RWPE2 (cell line): ENCODE measurements around the gene C5.

Experiments
- ATAC-seq: fragments of 200-7000 bp; cut with Tn5 transposase; 3 replicates; pipeline ENCODE4 v1.9.1; 2021; ENCODE audit warnings: low read depth
- DNase-seq: peaks from one replicate; pipeline ENCODE4 v3.0.0-alpha.2; 2020; ENCODE audit warnings: low spot score
- H3K27ac ChIP-seq: fragments of 450-650 bp; 2 replicates; pipeline ENCODE4 v1.5.1; 2017; ENCODE audit warnings: mild to moderate bottlenecking; ENCODE audit not compliant: poor library complexity, severe bottlenecking
- H3K27me3 ChIP-seq: fragments of 250-450 bp; sonication (Bioruptor Pico); 2 replicates; pipeline ENCODE4 v1.5.1; 2021; ENCODE audit warnings: mild to moderate bottlenecking, moderate library complexity; ENCODE audit not compliant: insufficient read depth, poor library complexity, severe bottlenecking
- H3K36me3 ChIP-seq: fragments of 250-450 bp; sonication (Bioruptor Pico); 2 replicates; pipeline ENCODE4 v1.5.1; 2020; ENCODE audit warnings: low read depth, mild to moderate bottlenecking, moderate library complexity
- H3K4me1 ChIP-seq: fragments of 250-450 bp; sonication (Bioruptor Pico); 2 replicates; pipeline ENCODE4 v1.5.1; 2021; ENCODE audit warnings: mild to moderate bottlenecking, moderate library complexity; ENCODE audit not compliant: insufficient read depth, poor library complexity, severe bottlenecking
- H3K4me3 ChIP-seq: fragments of 250-450 bp; sonication (Bioruptor Pico); 2 replicates; pipeline ENCODE4 v1.5.1; 2021; ENCODE audit warnings: mild to moderate bottlenecking, moderate library complexity; ENCODE audit not compliant: severe bottlenecking
- H3K9me3 ChIP-seq: fragments of 250-450 bp; sonication (Bioruptor Pico); 2 replicates; pipeline ENCODE4 v1.5.1; 2021; ENCODE audit warnings: mild to moderate bottlenecking, moderate library complexity; ENCODE audit not compliant: severe bottlenecking
- CTCF ChIP-seq: fragments of 450-650 bp; IDR thresholded peaks from one replicate; pipeline ENCODE4 v1.5.1; 2017; ENCODE audit warnings: mild to moderate bottlenecking, moderate library complexity; ENCODE audit not compliant: poor library complexity, severe bottlenecking

C5 gene

GRCh38 chr9:120925535-120926396 lies 124.3 kb downstream of the C5 start:
- peaks cover 5% of the 10 kb centered on the region for H3K4me1 ChIP-seq
- DNase-seq, result no peak
- no peaks in the 10 kb centered on the region for H3K9me3 ChIP-seq
- ATAC-seq, result peak; percentile 21; the same call in 1 of the 3 replicates
- no peak for TF ChIP-seq CTCF
- no peaks in the 10 kb centered on the region for H3K27me3 ChIP-seq
- no peak overlapping the region for H3K27ac ChIP-seq
- no peaks in the 10 kb centered on the region for H3K36me3 ChIP-seq
- no peak overlapping the region for H3K4me3 ChIP-seq

- no peak overlapping the region for H3K27ac ChIP-seq
- no peak for TF ChIP-seq CTCF
- DNase-seq (no peak), ATAC-seq (no peak)
- H3K4me1 ChIP-seq, result peaks cover 5% of the 10 kb centered on the region
- H3K9me3 ChIP-seq, result no peaks in the 10 kb centered on the region
- H3K36me3 ChIP-seq, result no peaks in the 10 kb centered on the region
- H3K4me3 ChIP-seq, result no peak overlapping the region
- H3K27me3 ChIP-seq, result no peaks in the 10 kb centered on the region
Measured at GRCh38 chr9:120924698-120925534, 125.2 kb downstream of the C5 start.

GRCh38 chr9:120923620-120924328 lies 126.3 kb downstream of the C5 start:
- ATAC-seq (no peak), DNase-seq (no peak)
- H3K9me3 ChIP-seq, result no peaks in the 10 kb centered on the region
- no peak overlapping the region for H3K4me3 ChIP-seq
- TF ChIP-seq CTCF, result no peak
- no peak overlapping the region for H3K27ac ChIP-seq
- H3K27me3 ChIP-seq, result no peaks in the 10 kb centered on the region
- H3K4me1 ChIP-seq, result no peaks in the 10 kb centered on the region
- H3K36me3 ChIP-seq, result no peaks in the 10 kb centered on the region

- no peak for TF ChIP-seq CTCF
- Histone ChIP-seq H3K4me1 (no peaks in the 10 kb centered on the region), H3K36me3 (no peaks in the 10 kb centered on the region)
Measured at GRCh38 chr9:120922404-120923195, 127.5 kb downstream of the C5 start.

More at GRCh38 chr9:120922404-120923195, 127.5 kb downstream of the C5 start:
- no peak for DNase-seq
- Histone ChIP-seq H3K9me3 (no peaks in the 10 kb centered on the region), H3K27me3 (no peaks in the 10 kb centered on the region), H3K27ac (no peak overlapping the region), H3K4me3 (no peak overlapping the region)
- ATAC-seq, result no peak
